Uterus (tissue), 4 donors: ENCODE measurements around the gene FAM20A. TPM values are rescaled to one million over a fixed set of nuclear protein-coding genes. Genes with fewer than 3 reads are reported as not detected.
A peak's percentile ranks its signal among the peaks of the same experiment; 100 is the strongest.

Experiments
- DNase-seq, 2 donors: peaks; one replicate each; pipeline ENCODE4 v3.0.0-alpha.2; 2019 to 2020
- H3K27ac ChIP-seq, 2 donors: fragments of 200-600 bp; sonication (generic); 1 replicate in 1 of 2; 2 replicates in 1 of 2; pipeline ENCODE4 v1.5.1; 2016 to 2018
- H3K27me3 ChIP-seq, 2 donors: fragments of 200-600 bp; sonication (generic); one replicate each; pipeline ENCODE4 v1.5.1; 2018 to 2019; ENCODE audit warnings: control low read depth in 1 of 2
- H3K36me3 ChIP-seq, 2 donors: fragments of 200-600 bp; sonication (generic); one replicate each; pipeline ENCODE4 v1.5.1; 2019; ENCODE audit warnings: control low read depth in 1 of 2
- H3K4me1 ChIP-seq, 2 donors: fragments of 200-600 bp; sonication (generic); one replicate each; pipeline ENCODE4 v1.5.1; 2018 to 2019; ENCODE audit warnings: control low read depth in 1 of 2
- H3K4me3 ChIP-seq, 2 donors: fragments of 200-600 bp; sonication (generic); 1 replicate in 1 of 2; 2 replicates in 1 of 2; pipeline ENCODE4 v1.5.1; 2018 to 2019; ENCODE audit warnings: mild to moderate bottlenecking in 1 of 2
- H3K9me3 ChIP-seq, 2 donors: fragments of 200-600 bp; sonication (generic); one replicate each; pipeline ENCODE4 v1.5.1; 2019; ENCODE audit warnings: control low read depth in 1 of 2
- CTCF ChIP-seq, 4 experiments: fragments of 200-600 bp in 2 of 4; fragments of 450-650 bp in 2 of 4; sonication (generic) in 2 of 4; IDR thresholded peaks; one replicate each; pipeline ENCODE4 v1.5.1; 2016 to 2019; ENCODE audit warnings: antibody characterized with exemption in 4 of 4, mild to moderate bottlenecking in 2 of 4, moderate library complexity in 1 of 4
- POLR2A ChIP-seq, 2 donors: fragments of 450-650 bp; IDR thresholded peaks; one replicate each; pipeline ENCODE4 v1.6.1; 2016; ENCODE audit warnings: antibody characterized with exemption in 2 of 2, mild to moderate bottlenecking in 1 of 2, moderate library complexity in 1 of 2
- intact Hi-C: fragments of 100-400 bp; cut with DNase I; formaldehyde crosslinking; loops from one replicate; pipeline ENCODE4 v1.15.1; 2023; ENCODE audit warnings: low total_unique reads
- total RNA-seq, 4 donors: library from RNA; depleted of rRNA in 3 of 4; stranded (reverse); fragments of >200 nt in 3 of 4; gene quantifications; one replicate each; pipeline versions ENCODE4 v1.1.0 to v1.2.4, GENCODE V29; 2014 to 2023
- donor health status: DM: yes; HTN: yes; CAD: no.

Gene FAM20A
- total RNA-seq, 4 donors from 2014 or later = under 0.01 to 40.3 (median 14.0) TPM

- TF ChIP-seq POLR2A (IDR thresholded peaks at IDR 0.05) (no peak), CTCF (IDR thresholded peaks at IDR 0.05) (no peak)
These were observed 32.6 kb downstream of the FAM20A start for GRCh38 chr17:68568581-68568980.

GRCh38 chr17:68567581-68567980 is 33.6 kb downstream of the FAM20A start:
- H3K9me3 ChIP-seq = no peaks in the 10 kb centered on the region
- H3K27me3 ChIP-seq = no peaks in the 10 kb centered on the region
- TF ChIP-seq CTCF (IDR thresholded peaks at IDR 0.05) = no peak
- TF ChIP-seq POLR2A (IDR thresholded peaks at IDR 0.05) = no peak
- H3K4me1 ChIP-seq = peaks cover 6 to 12% of the 10 kb centered on the region in 2 donors
- no peaks in the 10 kb centered on the region for H3K36me3 ChIP-seq
- no peak overlapping the region for H3K4me3 ChIP-seq
- DNase-seq = no peak
- intact Hi-C loops = no loop called here
- H3K27ac ChIP-seq = peak overlapping the region; percentile 62 to 65

More at GRCh38 chr17:68568581-68568980, 32.6 kb downstream of the FAM20A start:
- H3K27me3 ChIP-seq = no peaks in the 10 kb centered on the region
- intact Hi-C loops = no loop called here
- no peak overlapping the region for H3K4me3 ChIP-seq
- DNase-seq = no peak
- H3K9me3 ChIP-seq = no peaks in the 10 kb centered on the region
- H3K27ac ChIP-seq = peak overlapping the region in 1 of 2 donors; percentile 65
- H3K4me1 ChIP-seq = peaks cover 6 to 12% of the 10 kb centered on the region in 2 donors
- H3K36me3 ChIP-seq = no peaks in the 10 kb centered on the region

- no peak for DNase-seq
- TF ChIP-seq POLR2A (IDR thresholded peaks at IDR 0.05) (no peak), CTCF (IDR thresholded peaks at IDR 0.05) (no peak)
- H3K9me3 ChIP-seq = no peaks in the 10 kb centered on the region
- H3K36me3 ChIP-seq = no peaks in the 10 kb centered on the region
- intact Hi-C loops = no loop called here
- no peaks in the 10 kb centered on the region for H3K27me3 ChIP-seq
- peak overlapping the region; percentile 62 to 65 for H3K27ac ChIP-seq
- H3K4me1 ChIP-seq = peaks cover 6 to 12% of the 10 kb centered on the region in 2 donors
- H3K4me3 ChIP-seq = no peak overlapping the region
These were observed 34.1 kb downstream of the FAM20A start for GRCh38 chr17:68567035-68567434.

- H3K36me3 ChIP-seq = no peaks in the 10 kb centered on the region
- DNase-seq = no peak
- H3K27me3 ChIP-seq = no peaks in the 10 kb centered on the region
- H3K4me3 ChIP-seq = no peak overlapping the region
- peak overlapping the region; percentile 62 to 65 for H3K27ac ChIP-seq
- intact Hi-C loops = no loop called here
- no peaks in the 10 kb centered on the region for H3K9me3 ChIP-seq
- no peak for TF ChIP-seq CTCF (IDR thresholded peaks at IDR 0.05)
- TF ChIP-seq POLR2A (IDR thresholded peaks at IDR 0.05) = no peak
- peaks cover 6 to 12% of the 10 kb centered on the region in 2 donors for H3K4me1 ChIP-seq
These were observed 34.8 kb downstream of the FAM20A start for GRCh38 chr17:68566442-68566738.

GRCh38 chr17:68565661-68566441 is 35.3 kb downstream of the FAM20A start:
- Histone ChIP-seq H3K9me3 (no peaks in the 10 kb centered on the region), H3K36me3 (no peaks in the 10 kb centered on the region), H3K4me3 (no peak overlapping the region), H3K27ac (peak overlapping the region; percentile 53 to 62), H3K4me1 (peaks cover 6 to 12% of the 10 kb centered on the region in 2 donors), H3K27me3 (no peaks in the 10 kb centered on the region)
- intact Hi-C loops = no loop called here
- peak in 1 of 2 donors; percentile 41 for DNase-seq
- TF ChIP-seq CTCF (IDR thresholded peaks at IDR 0.05) (no peak), POLR2A (IDR thresholded peaks at IDR 0.05) (no peak)
